ENCODE measurements around the gene PRKCE.
"Not testable (repeated sequence)": the region's sequence is repeated elsewhere in the genome, so short reads cannot be mapped to it uniquely, and the experiment has no call there.

The PRKCE gene

GRCh38 chr2:46200861-46201605 lies 549.6 kb downstream of the PRKCE start:
- H3K4me3 ChIP-seq (ENCODE audit: low read length) = no peak overlapping the region
- no peak for TF ChIP-seq CTCF (conservative IDR thresholded peaks at IDR 0.05; ENCODE audit: low read depth, low read length)
- DNase-seq (ENCODE audit: low read depth) = no peak

GRCh38 chr2:46202453-46202852 lies 551.0 kb downstream of the PRKCE start:
- H3K4me3 ChIP-seq (ENCODE audit: low read length) = no peak overlapping the region
- no peak for TF ChIP-seq CTCF (conservative IDR thresholded peaks at IDR 0.05; ENCODE audit: low read depth, low read length)
- no peak for DNase-seq (ENCODE audit: low read depth)

GRCh38 chr2:46202987-46203386 lies 551.5 kb downstream of the PRKCE start:
- no peak for TF ChIP-seq CTCF (conservative IDR thresholded peaks at IDR 0.05; ENCODE audit: low read depth, low read length)
- DNase-seq (ENCODE audit: low read depth) = no peak
- no peak overlapping the region for H3K4me3 ChIP-seq (ENCODE audit: low read length)

GRCh38 chr2:46203636-46204035 lies 552.2 kb downstream of the PRKCE start:
- H3K4me3 ChIP-seq (ENCODE audit: low read length); DNase-seq (ENCODE audit: low read depth): not testable (repeated sequence)

GRCh38 chr2:46207591-46207990 lies 556.1 kb downstream of the PRKCE start:
- DNase-seq (ENCODE audit: low read depth) = no peak
- H3K4me3 ChIP-seq (ENCODE audit: low read length) = no peak overlapping the region
- no peak for TF ChIP-seq CTCF (conservative IDR thresholded peaks at IDR 0.05; ENCODE audit: low read depth, low read length)

GRCh38 chr2:46208766-46209165 lies 557.3 kb downstream of the PRKCE start:
- TF ChIP-seq CTCF (conservative IDR thresholded peaks at IDR 0.05; ENCODE audit: low read depth, low read length) = no peak
- H3K4me3 ChIP-seq (ENCODE audit: low read length) = no peak overlapping the region
- DNase-seq (ENCODE audit: low read depth) = no peak

- DNase-seq (ENCODE audit: low read depth) = no peak
- TF ChIP-seq CTCF (conservative IDR thresholded peaks at IDR 0.05; ENCODE audit: low read depth, low read length) = no peak
- no peak overlapping the region for H3K4me3 ChIP-seq (ENCODE audit: low read length)
Observed at GRCh38 chr2:46210063-46210462, 558.6 kb downstream of the PRKCE start.
